Measurements from ENCODE around the gene GOLGA8M. TPM values are rescaled to one million over a fixed set of nuclear protein-coding genes. Genes with fewer than 3 reads are reported as not detected.
A peak's percentile ranks its signal among the peaks of the same experiment; 100 is the strongest.
"Not testable (repeated sequence)": the region's sequence is repeated elsewhere in the genome, so short reads cannot be mapped to it uniquely, and the experiment has no call there.

Gene GOLGA8M
- 0.98 TPM for total RNA-seq (2013)
- polyA plus RNA-seq (under 1 TPM in 1 of 3 donors, not detected in 2; 0.39 TPM), polyA minus RNA-seq (1.1 TPM in 1 of 2 replicates, not detected in the other), total RNA-seq (0 to 1.4 (median 0.08) reads per million in 11 experiments)

GRCh38 chr15:28712270-28712669 is at the start of gene GOLGA8M:
Gene GOLGA8M, minus strand, starts transcription at chr15:28712421. Its CDS starts 98 bp downstream, at chr15:28712323.
- H2AFZ ChIP-seq (ENCODE audit: insufficient read depth, low read depth, low read length, poor library complexity, severe bottlenecking); DNase-seq; H3K27ac Mint-ChIP-seq; H3K9me3 Mint-ChIP-seq; H3K79me2 ChIP-seq (ENCODE audit: insufficient read depth, low read length); H3K27me3 Mint-ChIP-seq (ENCODE audit: low read depth in 3 of 3); H3K4me1 Mint-ChIP-seq; H3K36me3 Mint-ChIP-seq; H3K9ac ChIP-seq (ENCODE audit: insufficient read depth, low read length, poor library complexity, severe bottlenecking); H4K20me1 ChIP-seq (ENCODE audit: insufficient read depth, low read length); H3K36me3 ChIP-seq (replicated peaks in 1 of 2; ENCODE audit: control insufficient read depth in 1 of 2, insufficient read depth in 2 of 2, low read length in 2 of 2); H3K4me1 ChIP-seq (ENCODE audit: control insufficient read depth in 1 of 2, insufficient read depth in 2 of 2, low read length in 2 of 2); H3K4me2 ChIP-seq (replicated peaks; ENCODE audit: extremely low read depth, low read length, poor library complexity, severe bottlenecking); H3K27ac ChIP-seq (ENCODE audit: low read depth in 1 of 2, low read length in 2 of 2); H3K4me3 ChIP-seq (replicated peaks in 1 of 3; ENCODE audit: low read depth in 2 of 3, low read length in 3 of 3); H3K9me3 ChIP-seq (replicated peaks in 1 of 2; ENCODE audit: control insufficient read depth in 1 of 2, insufficient read depth in 1 of 2, low read length in 2 of 2); H3K27me3 ChIP-seq (ENCODE audit: control insufficient read depth in 2 of 2, insufficient read depth in 2 of 2, low read length in 2 of 2); H3K4me3 Mint-ChIP-seq; intact Hi-C loops (cut with micrococcal nuclease): not testable (repeated sequence)
- WGBS (ENCODE audit: insufficient coverage): no CpG with 5 or more reads among the region's 10 CpGs

DNA sequence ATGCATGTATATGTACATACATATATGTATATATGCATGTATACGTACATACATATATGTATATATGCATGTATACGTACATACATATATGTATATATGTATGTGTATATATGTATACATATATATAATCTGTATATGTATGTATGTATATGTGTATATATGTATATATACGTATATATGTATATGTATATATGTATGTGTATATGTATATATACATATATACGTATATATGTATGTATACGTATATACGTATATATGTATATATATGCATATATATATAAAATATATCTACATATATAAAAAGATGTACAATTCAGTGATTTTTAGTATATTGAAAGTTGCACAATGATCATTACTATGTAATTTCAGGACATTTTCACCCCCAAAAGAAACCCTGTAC is 30.7 kb upstream of the GOLGA8M start:
- H3K27me3 ChIP-seq (ENCODE audit: control insufficient read depth in 2 of 2, insufficient read depth in 2 of 2, low read length in 2 of 2); H3K27ac Mint-ChIP-seq; intact Hi-C loops (cut with micrococcal nuclease); H3K27me3 Mint-ChIP-seq (ENCODE audit: low read depth in 3 of 3); H3K27ac ChIP-seq (ENCODE audit: low read depth in 1 of 2, low read length in 2 of 2); H3K9me3 ChIP-seq (replicated peaks in 1 of 2; ENCODE audit: control insufficient read depth in 1 of 2, insufficient read depth in 1 of 2, low read length in 2 of 2); H3K4me3 ChIP-seq (replicated peaks in 1 of 3; ENCODE audit: low read depth in 2 of 3, low read length in 3 of 3); DNase-seq; H3K9ac ChIP-seq (ENCODE audit: insufficient read depth, low read length, poor library complexity, severe bottlenecking); H4K20me1 ChIP-seq (ENCODE audit: insufficient read depth, low read length); H3K4me1 ChIP-seq (ENCODE audit: control insufficient read depth in 1 of 2, insufficient read depth in 2 of 2, low read length in 2 of 2); H3K4me1 Mint-ChIP-seq; H3K36me3 Mint-ChIP-seq; H3K36me3 ChIP-seq (replicated peaks in 1 of 2; ENCODE audit: control insufficient read depth in 1 of 2, insufficient read depth in 2 of 2, low read length in 2 of 2); H3K79me2 ChIP-seq (ENCODE audit: insufficient read depth, low read length); H3K9me3 Mint-ChIP-seq; H3K4me3 Mint-ChIP-seq; H3K4me2 ChIP-seq (replicated peaks; ENCODE audit: extremely low read depth, low read length, poor library complexity, severe bottlenecking); H2AFZ ChIP-seq (ENCODE audit: insufficient read depth, low read depth, low read length, poor library complexity, severe bottlenecking): not testable (repeated sequence)
- WGBS (ENCODE audit: insufficient coverage): no CpG with 5 or more reads among the region's 6 CpGs

GRCh38 chr15:28738590-28739292 is 26.5 kb upstream of the GOLGA8M start:
- Mint-ChIP-seq H3K4me1 (peaks cover 15% of the 10 kb centered on the region), H3K4me3 (peak overlapping the region; percentile 74 to 94), H3K27ac (peak overlapping the region in 3 of 7 donors; percentile 46 to 74 (median 72))
- H3K27me3 ChIP-seq (ENCODE audit: control insufficient read depth in 2 of 2, insufficient read depth in 2 of 2, low read length in 2 of 2); H3K4me1 ChIP-seq (ENCODE audit: control insufficient read depth in 1 of 2, insufficient read depth in 2 of 2, low read length in 2 of 2); H3K36me3 Mint-ChIP-seq; H3K9me3 Mint-ChIP-seq; H4K20me1 ChIP-seq (ENCODE audit: insufficient read depth, low read length); H3K27ac ChIP-seq (ENCODE audit: low read depth in 1 of 2, low read length in 2 of 2); DNase-seq; H3K27me3 Mint-ChIP-seq (ENCODE audit: low read depth in 3 of 3); H3K79me2 ChIP-seq (ENCODE audit: insufficient read depth, low read length); H3K9me3 ChIP-seq (replicated peaks in 1 of 2; ENCODE audit: control insufficient read depth in 1 of 2, insufficient read depth in 1 of 2, low read length in 2 of 2); H3K36me3 ChIP-seq (replicated peaks in 1 of 2; ENCODE audit: control insufficient read depth in 1 of 2, insufficient read depth in 2 of 2, low read length in 2 of 2); H2AFZ ChIP-seq (ENCODE audit: insufficient read depth, low read depth, low read length, poor library complexity, severe bottlenecking); intact Hi-C loops (cut with micrococcal nuclease); H3K9ac ChIP-seq (ENCODE audit: insufficient read depth, low read length, poor library complexity, severe bottlenecking): not testable (repeated sequence)
- Histone ChIP-seq H3K4me3 (replicated peaks in 1 of 3; ENCODE audit: low read depth in 2 of 3, low read length in 3 of 3) (peak overlapping the region; percentile 12 to 56 (median 43)), H3K4me2 (replicated peaks; ENCODE audit: extremely low read depth, low read length, poor library complexity, severe bottlenecking) (peak overlapping the region; percentile 34)
- no CpG with 5 or more reads among the region's 9 CpGs for WGBS (ENCODE audit: insufficient coverage)

- peak overlapping the region; percentile 12 to 56 (median 44) for H3K4me3 ChIP-seq (replicated peaks in 1 of 3; ENCODE audit: low read depth in 2 of 3, low read length in 3 of 3)
Observed at GRCh38 chr15:28738200-28738561, 26.0 kb upstream of the GOLGA8M start.

More at GRCh38 chr15:28738200-28738561, 26.0 kb upstream of the GOLGA8M start:
- H2AFZ ChIP-seq (ENCODE audit: insufficient read depth, low read depth, low read length, poor library complexity, severe bottlenecking); H3K27me3 Mint-ChIP-seq (ENCODE audit: low read depth in 3 of 3); H3K27me3 ChIP-seq (ENCODE audit: control insufficient read depth in 2 of 2, insufficient read depth in 2 of 2, low read length in 2 of 2); H3K9me3 Mint-ChIP-seq; H3K4me1 ChIP-seq (ENCODE audit: control insufficient read depth in 1 of 2, insufficient read depth in 2 of 2, low read length in 2 of 2); intact Hi-C loops (cut with micrococcal nuclease); H4K20me1 ChIP-seq (ENCODE audit: insufficient read depth, low read length); H3K79me2 ChIP-seq (ENCODE audit: insufficient read depth, low read length); H3K36me3 Mint-ChIP-seq; DNase-seq; H3K27ac ChIP-seq (ENCODE audit: low read depth in 1 of 2, low read length in 2 of 2); H3K36me3 ChIP-seq (replicated peaks in 1 of 2; ENCODE audit: control insufficient read depth in 1 of 2, insufficient read depth in 2 of 2, low read length in 2 of 2); H3K9me3 ChIP-seq (replicated peaks in 1 of 2; ENCODE audit: control insufficient read depth in 1 of 2, insufficient read depth in 1 of 2, low read length in 2 of 2): not testable (repeated sequence)
- Mint-ChIP-seq H3K4me1 (peaks cover 15% of the 10 kb centered on the region), H3K4me3 (peak overlapping the region; percentile 74 to 94), H3K27ac (peak overlapping the region in 2 of 7 donors; percentile 72 to 74)
- Histone ChIP-seq H3K4me2 (replicated peaks; ENCODE audit: extremely low read depth, low read length, poor library complexity, severe bottlenecking) (peak overlapping the region; percentile 34), H3K9ac (ENCODE audit: insufficient read depth, low read length, poor library complexity, severe bottlenecking) (peak overlapping the region; percentile 8)
- WGBS (ENCODE audit: insufficient coverage): no CpG with 5 or more reads among the region's 23 CpGs
